Stimulated activated CD8-positive, alpha-beta memory T cell treated with anti-CD3 and anti-CD28 coated beads, Interleukin-15, amount 100 ng/mL, for 1 hour (primary cell): Measurements from ENCODE around the gene FAM209A.
"Not testable (repeated sequence)": the region's sequence is repeated elsewhere in the genome, so short reads cannot be mapped to it uniquely, and the experiment has no call there.

Source experiments
- DNase-seq: peaks from one replicate; pipeline ENCODE4 v3.0.0-alpha.2; 2020; ENCODE audit warnings: low read depth

FAM209A gene

DNA sequence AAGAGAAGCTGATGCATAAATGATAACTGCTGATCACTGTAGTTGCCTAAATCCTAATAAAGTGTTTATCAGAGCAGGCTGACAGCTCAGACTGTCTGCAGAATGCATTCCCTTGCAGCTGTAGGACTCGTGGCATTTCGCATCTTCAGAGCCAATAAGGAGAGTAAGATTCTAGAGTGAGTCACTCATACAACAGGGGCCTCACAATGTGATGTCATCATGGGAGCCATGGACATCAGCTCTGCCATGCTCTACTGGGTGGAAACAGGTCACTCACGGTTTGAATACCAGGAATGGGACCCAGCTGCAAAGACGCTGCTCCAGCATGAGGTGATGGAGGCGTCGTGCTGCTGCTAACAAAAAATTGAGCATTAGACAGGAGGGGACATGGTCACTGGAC is 15.9 kb downstream of the FAM209A start:
- no peak for DNase-seq

DNA sequence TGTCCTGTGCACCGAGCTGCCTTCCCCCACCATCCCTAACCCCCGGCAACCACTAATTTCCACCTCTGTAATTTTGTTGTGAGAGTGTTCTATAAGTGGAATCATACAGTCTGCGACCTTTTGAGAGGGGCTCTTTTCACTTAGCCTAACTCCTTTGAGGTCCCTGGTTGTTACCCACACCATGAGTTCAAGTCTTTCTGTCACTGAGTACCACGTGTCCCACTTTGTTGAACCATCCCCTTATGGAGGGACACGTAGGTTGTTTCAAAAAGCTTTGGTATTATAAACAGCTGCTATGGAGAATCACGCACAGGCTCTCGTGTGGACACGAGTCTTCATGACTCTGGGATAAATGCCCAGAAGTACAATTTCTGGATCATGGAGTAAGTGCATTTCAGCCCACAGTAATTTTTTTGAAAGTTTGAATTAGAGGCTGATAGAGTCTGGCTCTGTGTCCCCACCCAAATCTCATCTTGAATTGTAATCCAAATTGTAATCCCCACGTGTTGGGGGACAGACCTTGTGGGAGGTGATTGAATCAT is 18.0 kb downstream of the FAM209A start:
- no peak for DNase-seq

DNA sequence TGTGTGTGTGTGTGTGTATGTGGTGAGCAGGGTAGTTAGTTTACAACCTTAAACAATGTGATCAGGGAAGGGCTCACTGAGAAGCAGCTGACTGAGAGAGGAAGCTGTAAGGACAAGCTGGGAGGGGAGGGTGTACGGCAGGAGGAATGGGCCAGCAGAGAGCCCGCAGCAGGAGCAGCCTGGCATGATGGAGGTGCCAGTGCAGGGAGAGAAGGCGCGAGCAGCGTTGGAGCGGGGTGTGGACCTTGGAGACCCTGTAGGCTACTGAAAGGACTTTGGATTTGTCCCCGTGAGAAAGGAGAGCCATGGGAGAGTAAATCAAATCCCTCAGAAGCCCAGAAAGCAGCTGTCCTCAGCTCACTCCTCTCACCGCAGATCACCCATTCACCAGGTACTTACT is 27.0 kb downstream of the FAM209A start:
- DNase-seq: no peak

DNA sequence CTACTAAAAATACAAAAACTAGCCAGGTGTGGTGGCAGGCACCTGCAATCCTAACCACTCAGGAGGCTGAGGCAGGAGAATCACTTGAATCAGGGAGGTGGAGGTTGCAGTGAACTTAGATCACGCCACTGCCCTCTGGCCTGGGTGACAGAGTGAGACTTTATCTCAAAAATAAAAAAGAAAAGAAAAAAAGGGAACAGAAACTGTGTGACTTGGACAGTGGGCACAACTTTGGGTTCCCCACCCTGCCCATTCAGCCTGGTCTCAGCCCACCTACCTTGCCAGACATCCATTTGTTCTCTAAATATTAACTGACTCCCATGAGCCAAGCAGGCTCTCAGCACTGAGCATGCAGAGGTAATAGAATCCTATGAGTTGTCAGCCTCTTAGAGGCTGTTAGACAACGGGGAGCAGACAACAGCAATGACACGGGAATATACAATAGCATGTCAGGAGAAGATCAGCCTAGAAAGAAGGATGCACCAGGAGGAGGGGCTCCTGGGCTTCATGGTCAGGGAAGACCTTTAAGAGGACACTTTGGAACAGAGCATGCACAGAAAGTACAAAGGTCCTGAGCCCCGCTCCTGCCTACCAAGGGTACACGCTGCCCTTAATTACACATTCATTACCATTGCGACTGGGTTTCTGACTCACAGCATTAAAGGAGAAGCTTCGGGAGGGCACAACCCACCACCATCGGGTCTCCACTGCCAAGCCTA is 28.5 kb downstream of the FAM209A start:
- DNase-seq: no peak

DNA sequence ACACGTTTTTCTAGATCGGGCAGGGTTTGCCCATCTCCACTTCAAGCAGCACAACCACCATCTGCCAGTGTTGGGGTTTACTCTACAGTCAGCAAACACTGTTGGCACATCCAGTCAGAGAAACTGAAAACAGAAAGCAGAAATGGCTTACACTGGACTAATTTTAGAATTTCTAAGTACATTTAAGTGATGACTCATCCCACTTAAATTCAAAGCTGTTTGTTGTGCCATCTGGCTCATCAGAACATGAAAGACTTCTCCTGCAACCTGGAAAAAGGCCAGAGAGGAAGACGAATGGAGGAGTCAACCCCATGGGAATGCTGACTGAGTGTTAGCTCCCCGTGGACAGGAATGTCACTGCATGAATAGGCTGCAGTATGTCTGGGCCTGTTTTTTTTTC is 30.3 kb downstream of the FAM209A start:
- DNase-seq: no peak

DNA sequence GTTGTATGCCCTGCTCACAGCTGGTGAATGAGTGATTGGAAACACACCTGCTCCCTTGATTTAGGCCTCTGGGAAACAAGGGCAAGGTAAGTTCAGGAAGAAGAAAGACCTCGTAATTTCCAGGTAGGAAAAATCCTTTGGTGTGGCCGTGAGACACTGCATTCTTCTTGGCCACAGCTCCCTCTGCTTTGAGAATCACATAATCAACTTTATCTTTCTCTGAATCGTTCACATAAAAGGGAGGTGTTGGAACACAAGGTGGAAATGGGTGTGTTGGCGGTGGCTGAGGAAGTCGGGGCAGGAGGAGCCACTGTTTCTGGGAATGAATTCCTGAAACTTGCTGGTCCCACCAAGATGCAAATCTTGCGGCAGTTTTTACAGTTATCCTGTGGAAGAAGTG is 34.4 kb downstream of the FAM209A start:
- DNase-seq: no peak

DNA sequence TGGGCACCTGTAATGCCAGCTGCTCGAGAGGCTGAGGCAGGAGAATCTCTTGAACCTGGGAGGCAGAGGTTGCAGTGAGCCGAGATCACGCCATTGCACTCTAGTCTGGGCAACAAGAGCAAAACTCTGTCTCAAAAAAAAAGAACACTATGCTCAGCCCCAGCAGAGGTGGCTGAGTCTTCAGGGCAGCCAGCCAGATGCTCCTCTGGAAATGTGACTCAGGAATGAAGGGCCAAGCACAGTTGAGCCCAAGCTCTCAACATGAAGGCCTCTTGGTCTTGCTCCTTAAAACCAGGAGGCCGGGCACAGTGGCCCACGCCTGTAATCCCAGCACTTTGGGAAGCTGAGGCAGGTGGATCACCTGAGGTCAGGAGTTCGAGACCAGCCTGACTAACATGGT is 40.0 kb downstream of the FAM209A start:
- not testable (repeated sequence) for DNase-seq

DNA sequence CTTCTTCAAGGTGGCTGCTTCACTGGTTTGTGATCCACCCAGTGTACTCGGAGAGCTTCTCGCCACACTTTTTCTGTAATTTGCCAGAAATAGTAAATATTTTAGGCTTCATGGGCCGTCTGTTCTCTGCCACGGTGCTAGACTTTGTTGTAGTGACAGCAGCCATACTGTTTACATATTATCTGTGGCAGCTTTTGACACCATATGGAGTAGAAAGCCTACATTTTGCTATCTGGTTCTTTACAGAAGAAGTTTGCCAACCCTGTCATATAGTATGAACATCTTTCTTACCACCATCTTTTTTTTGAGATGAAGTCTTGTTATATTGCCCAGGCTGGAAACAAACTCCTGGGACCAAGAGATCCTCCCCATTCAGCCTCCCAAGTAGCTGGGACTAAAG is 41.0 kb downstream of the FAM209A start:
- no peak for DNase-seq

DNA sequence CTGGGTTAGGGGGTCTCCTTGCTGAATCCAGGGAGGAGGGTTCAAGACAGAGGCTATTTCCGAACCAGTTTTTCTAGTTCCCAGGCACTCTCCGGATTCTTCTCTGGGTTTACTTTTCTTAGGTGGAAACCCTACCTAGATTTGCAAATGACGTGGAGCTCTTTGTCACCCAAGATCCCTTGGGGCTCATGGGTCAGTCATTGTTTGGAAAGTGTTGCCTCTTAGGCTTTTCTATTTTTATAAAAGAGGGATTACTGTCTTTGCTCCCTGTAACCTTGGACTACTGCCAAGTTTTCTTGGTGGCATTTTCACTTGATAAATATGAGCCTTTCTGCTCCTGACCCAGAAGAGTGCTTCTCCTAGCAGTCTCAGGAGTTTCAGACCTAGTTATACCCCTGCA is 42.1 kb downstream of the FAM209A start:
- DNase-seq: no peak

DNA sequence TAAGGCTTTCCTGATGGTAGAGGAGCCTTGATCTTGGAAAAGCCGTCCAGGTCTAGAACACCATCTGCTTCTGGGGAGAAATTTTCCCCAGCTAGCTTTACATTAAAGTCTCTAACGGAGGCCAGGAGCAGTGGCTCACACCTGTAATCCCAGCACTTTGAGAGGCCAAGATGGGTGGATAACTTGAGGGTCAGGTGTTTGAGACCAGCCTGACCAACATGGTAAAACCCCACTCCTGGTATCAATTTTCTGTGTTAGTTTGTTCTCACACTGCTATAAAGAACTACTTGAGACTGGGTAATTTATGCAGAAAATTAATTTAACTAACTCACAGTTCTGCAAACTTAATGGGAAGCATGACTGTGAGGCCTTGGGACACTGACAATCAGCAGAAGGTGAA is 46.3 kb downstream of the FAM209A start:
- DNase-seq: no peak

DNA sequence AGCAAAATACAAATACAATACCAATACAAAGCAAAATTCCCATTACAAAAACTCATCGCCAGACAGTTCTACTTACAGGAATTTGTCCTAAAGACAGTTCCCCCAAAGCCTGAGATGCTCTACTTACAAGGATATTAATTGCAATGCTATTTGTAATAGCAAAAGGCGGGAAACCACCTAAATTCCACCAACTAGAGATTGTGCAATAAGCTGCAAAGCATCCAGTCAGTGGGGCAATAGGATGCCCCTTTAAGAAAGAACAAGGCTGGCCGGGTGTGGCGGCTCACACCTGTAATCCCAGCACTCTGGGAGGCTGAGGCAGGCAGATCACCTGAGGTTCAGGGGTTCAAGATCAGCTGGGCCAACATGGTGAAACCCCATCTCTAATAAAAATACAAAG is 47.6 kb downstream of the FAM209A start:
- DNase-seq: no peak

DNA sequence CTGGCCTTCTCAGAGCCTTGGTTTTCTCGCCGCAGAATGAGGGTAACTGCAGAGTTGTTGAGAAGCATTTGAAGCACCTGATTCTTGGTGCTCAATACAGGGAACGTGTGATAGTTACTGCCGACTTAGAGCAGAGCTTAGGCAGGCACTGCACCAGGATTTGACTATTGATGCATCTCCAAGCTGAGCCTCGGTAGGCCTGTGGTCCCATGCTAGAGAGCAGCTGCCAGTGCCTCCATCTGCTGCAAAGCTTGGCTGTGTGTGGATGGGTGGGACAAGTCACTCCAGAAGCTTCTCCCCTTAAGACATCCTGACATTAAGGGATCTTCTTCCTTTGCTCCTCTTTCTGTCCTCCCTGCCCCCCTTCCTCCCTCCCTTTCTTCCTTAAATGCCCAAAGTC is 49.4 kb downstream of the FAM209A start:
- no peak for DNase-seq

DNA sequence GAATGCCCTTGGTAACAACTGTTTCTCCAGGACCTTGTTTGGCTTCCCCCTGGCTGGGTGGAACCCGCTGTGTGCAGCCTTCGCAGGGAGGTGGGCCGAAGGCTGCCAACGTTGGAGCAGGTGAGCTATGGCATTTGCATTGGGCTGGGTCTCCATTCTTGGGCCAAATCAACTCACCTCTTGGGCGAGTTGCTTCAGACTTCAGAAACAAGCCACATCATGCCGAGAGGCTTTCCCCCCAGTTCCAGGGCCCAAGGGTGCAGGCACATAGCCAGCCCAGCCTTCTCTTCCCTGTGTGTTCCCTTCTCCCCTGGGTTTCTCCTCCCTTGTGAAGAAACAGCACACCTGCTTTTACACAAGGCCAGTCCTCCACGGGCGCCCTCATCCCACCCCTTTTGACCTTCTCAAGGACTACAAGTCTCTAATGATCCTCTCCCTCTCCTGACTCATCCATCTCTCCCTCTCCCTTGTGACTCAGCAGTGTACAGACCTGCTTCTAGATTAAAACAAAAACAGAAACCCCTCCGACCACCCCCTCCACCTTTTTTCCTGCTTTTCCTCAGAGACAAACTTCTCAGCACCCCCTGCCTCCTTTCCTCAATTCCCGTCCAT is 50.1 kb downstream of the FAM209A start:
- DNase-seq: no peak

DNA sequence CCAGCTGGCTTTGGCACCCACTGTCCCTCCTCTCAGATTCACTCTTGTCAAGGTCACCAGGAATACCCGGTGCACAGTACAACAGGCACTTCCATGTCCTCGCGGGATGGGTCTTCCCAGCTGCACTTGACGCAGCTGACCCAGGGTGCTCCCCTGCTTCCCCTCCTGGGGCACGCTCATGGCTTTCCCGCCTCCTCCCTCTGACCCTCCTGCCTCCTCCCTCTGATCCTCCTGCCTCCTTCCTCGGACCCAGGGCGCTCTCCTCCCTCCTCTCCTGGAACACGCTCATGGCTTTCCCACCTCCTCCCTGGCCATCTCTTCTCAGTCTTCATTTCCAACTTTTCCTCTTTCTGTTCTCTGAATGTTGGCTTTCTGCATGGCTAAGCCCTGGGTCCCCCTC is 50.6 kb downstream of the FAM209A start:
- DNase-seq: no peak
